HG03571 (cell line): ENCODE results near the gene CDCA8.

ENCODE experiments used
- ATAC-seq: cut with Tn5 transposase; IDR thresholded peaks from one replicate; pipeline ENCODE4 v1.9.1; 2021; ENCODE audit not compliant: unreplicated experiment

CDCA8 gene

GRCh38 chr1:37714689-37715088 is 22.4 kb downstream of the CDCA8 start:
- ATAC-seq: no peak

GRCh38 chr1:37716321-37716720 is 24.0 kb downstream of the CDCA8 start:
- no peak for ATAC-seq

- no peak for ATAC-seq
Measured at GRCh38 chr1:37717631-37718030, 25.3 kb downstream of the CDCA8 start.

GRCh38 chr1:37718181-37718900 is 26.0 kb downstream of the CDCA8 start:
- no peak for ATAC-seq

- no peak for ATAC-seq
Measured at GRCh38 chr1:37718901-37719571, 26.7 kb downstream of the CDCA8 start.

GRCh38 chr1:37719572-37720195 is 27.4 kb downstream of the CDCA8 start:
- no peak for ATAC-seq

GRCh38 chr1:37720231-37721130 is 28.2 kb downstream of the CDCA8 start:
- no peak for ATAC-seq

GRCh38 chr1:37721565-37721964 is 29.2 kb downstream of the CDCA8 start:
- no peak for ATAC-seq

GRCh38 chr1:37722181-37723071 is 30.1 kb downstream of the CDCA8 start:
- no peak for ATAC-seq

- ATAC-seq: no peak
Measured at GRCh38 chr1:37723072-37723389, 30.7 kb downstream of the CDCA8 start.

GRCh38 chr1:37723390-37724078 is 31.2 kb downstream of the CDCA8 start:
- no peak for ATAC-seq

GRCh38 chr1:37724575-37724974 is 32.3 kb downstream of the CDCA8 start:
- ATAC-seq: no peak

- no peak for ATAC-seq
Measured at GRCh38 chr1:37725851-37726613, 33.7 kb downstream of the CDCA8 start.

- no peak for ATAC-seq
Measured at GRCh38 chr1:37726751-37727585, 34.7 kb downstream of the CDCA8 start.

- no peak for ATAC-seq
Measured at GRCh38 chr1:37728416-37728815, 36.1 kb downstream of the CDCA8 start.

GRCh38 chr1:37730376-37730775 is 38.1 kb downstream of the CDCA8 start:
- no peak for ATAC-seq

GRCh38 chr1:37731312-37732019 is 39.1 kb downstream of the CDCA8 start:
- ATAC-seq: no peak
